ENCODE measurements around the gene DNAH10.

GRCh38 chr12:123867141-123867540 lies 105.0 kb downstream of the DNAH10 start:
- TF ChIP-seq, protein P1, sequence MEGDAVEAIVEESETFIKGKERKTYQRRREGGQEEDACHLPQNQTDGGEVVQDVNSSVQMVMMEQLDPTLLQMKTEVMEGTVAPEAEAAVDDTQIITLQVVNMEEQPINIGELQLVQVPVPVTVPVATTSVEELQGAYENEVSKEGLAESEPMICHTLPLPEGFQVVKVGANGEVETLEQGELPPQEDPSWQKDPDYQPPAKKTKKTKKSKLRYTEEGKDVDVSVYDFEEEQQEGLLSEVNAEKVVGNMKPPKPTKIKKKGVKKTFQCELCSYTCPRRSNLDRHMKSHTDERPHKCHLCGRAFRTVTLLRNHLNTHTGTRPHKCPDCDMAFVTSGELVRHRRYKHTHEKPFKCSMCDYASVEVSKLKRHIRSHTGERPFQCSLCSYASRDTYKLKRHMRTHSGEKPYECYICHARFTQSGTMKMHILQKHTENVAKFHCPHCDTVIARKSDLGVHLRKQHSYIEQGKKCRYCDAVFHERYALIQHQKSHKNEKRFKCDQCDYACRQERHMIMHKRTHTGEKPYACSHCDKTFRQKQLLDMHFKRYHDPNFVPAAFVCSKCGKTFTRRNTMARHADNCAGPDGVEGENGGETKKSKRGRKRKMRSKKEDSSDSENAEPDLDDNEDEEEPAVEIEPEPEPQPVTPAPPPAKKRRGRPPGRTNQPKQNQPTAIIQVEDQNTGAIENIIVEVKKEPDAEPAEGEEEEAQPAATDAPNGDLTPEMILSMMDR (IDR thresholded peaks at IDR 0.05; ENCODE audit: low read length), result no peak
- no peak for TF ChIP-seq EZH2 (IDR thresholded peaks at IDR 0.05; ENCODE audit: borderline replicate concordance, low read length)
